A549 treated with AZD9567 at 1 μM for 4 hours (cell line): ENCODE results near the gene PPM1H. TPM values are rescaled to one million over a fixed set of nuclear protein-coding genes. Genes with fewer than 3 reads are reported as not detected.

Experiments
- total RNA-seq: library from RNA; stranded (reverse); fragments of 200-300 nt; extraction: Qiagen RNA extraction; gene quantifications from 5 replicates; pipeline ENCODE4 v1.2.3, GENCODE V29; 2022; ENCODE audit not compliant: insufficient read depth

PPM1H gene
- 5.6 to 7.3 TPM (median 5.8 TPM) in 5 replicates for total RNA-seq

GRCh38 chr12:62934799-62935674, at the start of gene PPM1H:
TSS of gene PPM1H (minus strand) at chr12:62935150. CDS start at chr12:62934736, 414 bp downstream.

Other genes starting within 250 kb of the PPM1H start
- gene AVPR1A, start 216.1 kb upstream of the PPM1H start, total RNA-seq, result 0.02 to 0.08 TPM (median 0.05 TPM) in 4 of 5 replicates, not detected in the other